ENCODE data around the gene VPS9D1. TPM values are rescaled to one million over a fixed set of nuclear protein-coding genes. Genes with fewer than 3 reads are reported as not detected.
"Not testable (repeated sequence)": the region's sequence is repeated elsewhere in the genome, so short reads cannot be mapped to it uniquely, and the experiment has no call there.

Gene VPS9D1
- total RNA-seq, 6 experiments from 2014 or later = 5.6 to 12.4 (median 9.4) TPM

DNA sequence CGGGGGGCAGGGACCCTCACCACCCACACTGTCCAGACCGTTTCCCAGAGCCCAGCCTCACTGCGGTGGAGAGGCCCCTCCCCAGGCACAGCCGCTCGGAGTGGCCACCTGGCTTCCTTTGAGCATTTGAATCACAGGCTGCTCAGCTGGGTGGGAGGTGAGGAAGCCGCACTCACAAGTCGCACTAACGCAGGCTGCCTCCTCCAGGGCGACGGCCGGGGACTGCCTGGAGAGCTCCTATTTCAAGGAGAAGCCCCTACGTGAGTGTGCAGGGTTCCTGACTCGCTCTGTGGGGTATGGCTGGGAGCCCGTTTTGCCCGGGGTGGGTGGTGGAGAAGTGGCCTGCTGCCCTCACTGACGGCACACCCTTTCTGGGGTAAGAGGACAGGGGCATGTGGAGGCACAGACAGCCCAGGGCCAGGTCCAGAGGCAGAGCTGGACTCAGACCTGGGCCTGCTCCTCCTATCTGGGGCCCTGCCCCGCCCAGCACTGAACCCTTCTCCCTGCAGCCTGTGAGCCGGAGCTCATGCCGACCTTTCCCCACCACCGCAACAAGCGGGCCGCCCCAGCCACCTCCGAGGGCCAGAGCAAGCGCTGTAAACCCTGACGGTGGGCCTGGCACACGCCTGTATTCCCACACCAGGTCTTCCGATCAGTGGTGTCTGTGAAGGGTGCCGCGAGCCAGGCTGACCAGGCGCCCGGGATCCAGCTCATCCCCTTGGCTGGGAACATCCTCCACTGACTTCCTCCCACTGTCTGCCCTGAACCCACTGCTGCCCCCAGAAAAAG lies 25.4 kb downstream of the VPS9D1 start:
- no peak for ATAC-seq
- no peaks in the 10 kb centered on the region for H3K9me3 ChIP-seq
- peaks cover 0 to 11% (median 5%) of the 10 kb centered on the region in 4 donors for H3K4me1 ChIP-seq
- no CpG with 5 or more reads among the region's 31 CpGs for WGBS (ENCODE audit: insufficient coverage, low coverage, low lambda C conversion rate, missing lambda C conversion rate)
- TF ChIP-seq POLR2A (IDR thresholded peaks at IDR 0.05) = no peak
- no peak for TF ChIP-seq CTCF (IDR thresholded peaks at IDR 0.05)
- DNase-seq = peak in 1 of 3 donors; percentile 52
- no peaks in the 10 kb centered on the region for H3K27me3 ChIP-seq
- no peak overlapping the region for H3K4me3 ChIP-seq
- intact Hi-C loops (cut with DNase I) = no loop called here
- peaks cover 0 to 45% (median 13%) of the 10 kb centered on the region in 4 donors for H3K36me3 ChIP-seq
- H3K27ac ChIP-seq = no peak overlapping the region

- H3K27me3 ChIP-seq; H3K27ac ChIP-seq; H3K4me3 ChIP-seq; ATAC-seq; intact Hi-C loops (cut with DNase I); H3K9me3 ChIP-seq; H3K4me1 ChIP-seq: not testable (repeated sequence)
- peak in 1 of 3 donors; percentile 48 for DNase-seq
- no CpG with 5 or more reads among the region's 23 CpGs for WGBS (ENCODE audit: insufficient coverage, low coverage, low lambda C conversion rate, missing lambda C conversion rate)
- H3K36me3 ChIP-seq = peaks cover 0 to 46% (median 13%) of the 10 kb centered on the region in 4 donors
Observed at GRCh38 chr16:89694784-89695085, 26.0 kb downstream of the VPS9D1 start.

DNA sequence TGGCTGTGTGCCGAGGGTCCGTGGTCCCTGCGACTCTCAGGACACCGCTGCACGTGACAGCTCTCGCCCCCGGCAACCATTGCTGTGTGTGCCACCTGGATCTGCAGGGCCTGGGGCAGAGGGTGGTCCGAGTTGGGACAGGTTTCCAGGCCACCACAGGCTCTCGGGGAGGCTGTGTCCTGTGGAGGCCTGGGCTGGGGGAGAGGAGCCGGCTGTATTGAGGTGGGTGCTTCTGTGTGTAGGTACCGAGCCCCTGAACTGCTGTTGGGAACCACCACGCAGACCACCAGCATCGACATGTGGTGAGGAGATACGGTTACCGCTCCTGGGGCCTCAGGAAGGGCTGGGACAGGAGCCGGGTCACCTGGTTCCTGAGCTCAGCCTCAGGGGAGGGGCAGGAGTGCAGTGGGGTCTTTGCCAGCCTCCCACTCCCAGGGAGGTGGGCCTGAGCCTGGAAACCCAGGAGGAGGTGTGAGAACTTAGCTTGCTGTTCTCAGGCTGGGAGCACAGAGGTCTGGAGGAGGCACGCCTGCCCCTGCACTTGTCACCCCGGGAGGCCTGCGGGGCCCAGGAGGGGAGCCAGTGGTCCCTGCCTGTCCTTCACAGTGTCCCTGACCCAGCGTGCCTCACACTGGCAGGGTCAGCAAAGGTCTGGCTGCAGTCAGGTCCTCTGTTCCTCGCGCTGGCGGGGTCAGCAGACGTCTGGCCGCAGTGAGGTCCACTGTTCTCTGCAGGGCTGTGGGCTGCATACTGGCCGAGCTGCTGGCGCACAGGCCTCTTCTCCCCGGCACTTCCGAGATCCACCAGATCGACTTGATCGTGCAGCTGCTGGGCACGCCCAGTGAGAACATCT lies 26.5 kb downstream of the VPS9D1 start:
- Histone ChIP-seq H3K4me1 (peaks cover 0 to 3% (median 1%) of the 10 kb centered on the region in 4 donors), H3K4me3 (no peak overlapping the region), H3K27ac (no peak overlapping the region), H3K9me3 (no peaks in the 10 kb centered on the region), H3K27me3 (no peaks in the 10 kb centered on the region), H3K36me3 (peaks cover 0 to 50% (median 13%) of the 10 kb centered on the region in 4 donors)
- TF ChIP-seq CTCF (IDR thresholded peaks at IDR 0.05) = no peak
- TF ChIP-seq POLR2A (IDR thresholded peaks at IDR 0.05) = no peak
- ATAC-seq (no peak), DNase-seq (peak in 1 of 3 donors; percentile 51)
- no CpG with 5 or more reads among the region's 32 CpGs for WGBS (ENCODE audit: insufficient coverage, low coverage, low lambda C conversion rate, missing lambda C conversion rate)
- intact Hi-C loops (cut with DNase I) = no loop called here

DNA sequence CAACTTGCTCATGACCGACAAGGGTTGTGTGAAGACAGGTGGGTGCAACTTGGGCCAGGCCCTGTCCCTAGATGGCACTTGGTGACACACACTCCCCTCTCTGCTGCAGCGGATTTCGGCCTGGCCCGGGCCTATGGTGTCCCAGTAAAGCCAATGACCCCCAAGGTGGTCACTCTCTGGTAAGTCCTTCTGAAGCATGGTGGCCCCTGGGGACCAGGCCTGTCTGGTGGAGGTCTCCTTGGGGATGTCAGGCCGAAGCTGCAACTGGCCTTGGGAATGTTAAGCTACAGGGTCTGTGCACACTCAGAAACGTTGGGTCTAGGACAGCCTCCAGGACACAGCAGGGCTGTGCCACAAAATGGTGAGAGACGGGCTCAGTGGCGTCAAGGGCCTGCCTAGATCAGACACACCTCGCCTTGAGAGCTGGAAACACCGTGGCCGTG lies 27.4 kb downstream of the VPS9D1 start:
- Histone ChIP-seq H3K4me1 (peaks cover 0 to 3% (median 1%) of the 10 kb centered on the region in 4 donors), H3K27ac (no peak overlapping the region), H3K36me3 (peaks cover 0 to 52% (median 13%) of the 10 kb centered on the region in 4 donors), H3K4me3 (no peak overlapping the region), H3K9me3 (no peaks in the 10 kb centered on the region), H3K27me3 (no peaks in the 10 kb centered on the region)
- ATAC-seq (no peak), DNase-seq (peak in 1 of 3 donors; percentile 43)
- WGBS (ENCODE audit: insufficient coverage, low coverage, low lambda C conversion rate, missing lambda C conversion rate) = no CpG with 5 or more reads among the region's 11 CpGs
- intact Hi-C loops (cut with DNase I) = no loop called here
- no peak for TF ChIP-seq POLR2A (IDR thresholded peaks at IDR 0.05)
- TF ChIP-seq CTCF (IDR thresholded peaks at IDR 0.05) = no peak
